ENCODE measurements around the gene ERG28.
"Not testable (repeated sequence)": the region's sequence is repeated elsewhere in the genome, so short reads cannot be mapped to it uniquely, and the experiment has no call there.

Gene ERG28

DNA sequence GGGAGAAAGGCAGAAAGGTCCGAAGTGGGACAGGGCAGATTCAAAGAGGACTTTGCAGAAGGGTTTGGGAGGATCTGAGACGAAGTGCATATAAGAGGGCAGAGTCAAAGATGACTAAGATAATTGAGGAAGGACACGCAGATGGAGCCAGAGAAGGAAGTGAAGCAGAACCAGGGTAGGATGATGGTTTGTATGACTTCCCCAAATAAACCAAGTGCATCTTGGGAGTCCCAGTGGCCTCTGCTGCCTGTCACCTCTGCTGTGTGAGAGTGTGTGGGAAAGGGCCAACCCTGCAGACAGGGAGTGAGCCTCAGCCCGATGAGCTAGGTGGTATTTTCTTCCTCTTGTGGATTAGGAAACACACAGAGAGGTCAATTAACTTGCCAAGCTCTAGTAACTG is 45.5 kb downstream of the ERG28 start:
- no peak for DNase-seq

DNA sequence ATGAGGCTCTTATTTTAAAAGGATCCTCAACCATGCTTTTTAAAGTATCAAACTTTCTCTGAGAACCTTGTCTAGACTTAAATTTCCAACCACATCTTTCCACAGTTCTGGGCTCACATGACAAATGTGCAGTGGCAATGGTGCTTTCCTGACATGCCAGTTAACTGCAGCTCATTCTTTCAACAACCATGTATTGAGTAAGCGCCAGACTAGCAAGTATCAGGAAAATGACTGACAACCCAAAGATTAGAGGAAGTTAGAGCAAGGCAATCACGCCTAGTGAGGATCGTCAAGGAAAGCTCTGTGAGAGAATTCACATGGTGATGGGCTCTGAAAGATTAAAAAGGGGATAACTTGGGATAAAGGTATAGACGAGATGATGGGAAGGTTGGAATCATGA is 46.5 kb downstream of the ERG28 start:
- no peak for DNase-seq

DNA sequence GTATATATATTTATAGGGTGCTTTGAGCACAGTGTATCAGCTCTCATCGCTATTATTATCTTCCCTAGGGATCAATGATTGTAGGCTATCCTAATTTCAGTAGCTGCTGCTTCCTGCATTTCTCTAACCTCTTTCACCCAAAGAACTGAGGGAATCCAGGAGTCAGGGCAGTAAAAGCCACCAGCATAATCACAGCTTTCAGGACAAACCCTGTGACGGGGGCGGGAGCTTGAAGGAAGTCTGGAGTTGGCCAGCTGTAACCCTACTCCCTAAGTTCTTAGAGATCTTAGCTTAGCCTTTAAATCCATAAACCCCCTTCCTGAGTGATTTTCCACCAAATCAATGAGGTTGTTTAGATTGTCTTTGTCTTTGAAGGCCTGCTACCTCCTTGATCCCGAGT is 48.5 kb downstream of the ERG28 start:
- DNase-seq, result no peak

DNA sequence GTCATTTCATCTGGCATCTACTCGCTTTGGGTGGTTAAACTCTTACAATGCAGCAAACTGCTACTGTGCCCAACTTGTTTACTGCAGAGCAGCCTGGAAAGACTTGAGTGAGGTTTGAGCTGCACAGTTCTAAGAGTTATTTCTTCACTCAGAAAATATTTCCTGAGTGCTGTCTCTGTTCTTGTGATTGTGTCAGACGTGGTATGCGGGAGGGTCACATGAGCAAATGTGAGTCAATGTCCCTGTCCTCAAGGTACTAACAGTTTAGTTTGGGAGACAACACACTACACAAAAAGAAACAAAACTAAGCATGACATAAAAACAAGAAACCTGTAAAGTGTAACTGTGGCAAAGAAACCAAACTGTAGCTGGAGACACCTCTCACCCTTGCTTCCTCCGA is 49.8 kb downstream of the ERG28 start:
- no peak for DNase-seq

DNA sequence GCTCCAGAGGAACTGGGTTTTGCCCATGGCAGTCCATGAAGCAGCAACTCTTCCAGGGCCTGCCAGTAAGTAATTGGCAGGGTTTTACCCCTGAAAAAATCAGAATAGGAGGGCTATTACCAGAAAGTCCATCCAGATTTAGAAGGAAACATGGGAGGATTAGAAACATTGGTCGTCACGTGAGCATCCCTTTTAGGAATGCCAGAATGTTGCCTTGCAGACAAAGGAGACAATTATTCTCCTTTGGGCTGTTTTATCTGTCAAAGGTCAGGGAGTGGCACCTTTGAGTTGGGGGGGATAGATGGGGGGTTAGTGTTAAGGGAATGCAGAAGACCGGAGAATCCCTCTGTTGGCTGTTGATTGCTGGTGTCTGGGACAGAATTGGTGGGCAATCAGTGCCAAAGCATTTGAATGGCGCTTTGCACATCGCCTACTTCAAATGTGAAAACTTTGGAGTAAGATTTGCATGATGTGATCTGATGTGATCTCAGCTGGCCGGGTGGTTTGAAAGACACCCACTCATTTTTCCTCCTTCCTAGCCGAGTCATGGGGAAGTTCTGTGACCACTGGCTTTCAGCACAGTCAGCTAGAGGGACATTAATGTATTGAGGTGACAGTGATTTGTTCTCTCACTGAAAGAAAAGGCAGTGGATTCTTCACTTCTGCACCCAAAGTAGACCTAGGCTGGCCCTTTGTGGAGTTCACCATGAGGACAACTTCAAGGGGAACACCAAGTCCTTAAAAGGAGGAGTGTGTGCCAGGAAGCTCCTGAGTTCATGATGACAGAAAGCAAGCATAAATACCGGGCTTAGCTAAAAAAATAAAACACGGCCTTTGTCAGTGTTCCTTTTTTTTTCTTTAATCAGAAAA is 50.8 kb downstream of the ERG28 start:
- no peak for DNase-seq

DNA sequence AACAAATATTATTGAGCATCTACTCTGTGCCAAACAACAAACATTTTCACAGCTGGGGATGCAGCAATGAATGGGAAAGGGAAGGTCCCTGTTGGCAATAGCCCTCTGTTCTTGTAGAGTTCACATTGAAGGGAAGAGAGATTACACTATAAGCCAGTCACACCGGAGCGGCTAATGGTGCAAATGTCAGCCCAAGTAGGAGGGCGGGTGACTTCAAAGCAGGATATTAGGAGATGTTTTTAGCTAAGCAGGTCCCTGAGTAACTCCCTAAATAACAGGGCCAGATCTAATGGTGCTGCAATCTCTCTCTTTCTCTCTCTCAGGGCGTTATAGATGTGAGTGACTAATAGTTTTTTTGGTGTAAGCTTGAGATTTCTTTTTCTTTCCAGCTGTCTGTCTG is 51.6 kb downstream of the ERG28 start:
- DNase-seq, result no peak

DNA sequence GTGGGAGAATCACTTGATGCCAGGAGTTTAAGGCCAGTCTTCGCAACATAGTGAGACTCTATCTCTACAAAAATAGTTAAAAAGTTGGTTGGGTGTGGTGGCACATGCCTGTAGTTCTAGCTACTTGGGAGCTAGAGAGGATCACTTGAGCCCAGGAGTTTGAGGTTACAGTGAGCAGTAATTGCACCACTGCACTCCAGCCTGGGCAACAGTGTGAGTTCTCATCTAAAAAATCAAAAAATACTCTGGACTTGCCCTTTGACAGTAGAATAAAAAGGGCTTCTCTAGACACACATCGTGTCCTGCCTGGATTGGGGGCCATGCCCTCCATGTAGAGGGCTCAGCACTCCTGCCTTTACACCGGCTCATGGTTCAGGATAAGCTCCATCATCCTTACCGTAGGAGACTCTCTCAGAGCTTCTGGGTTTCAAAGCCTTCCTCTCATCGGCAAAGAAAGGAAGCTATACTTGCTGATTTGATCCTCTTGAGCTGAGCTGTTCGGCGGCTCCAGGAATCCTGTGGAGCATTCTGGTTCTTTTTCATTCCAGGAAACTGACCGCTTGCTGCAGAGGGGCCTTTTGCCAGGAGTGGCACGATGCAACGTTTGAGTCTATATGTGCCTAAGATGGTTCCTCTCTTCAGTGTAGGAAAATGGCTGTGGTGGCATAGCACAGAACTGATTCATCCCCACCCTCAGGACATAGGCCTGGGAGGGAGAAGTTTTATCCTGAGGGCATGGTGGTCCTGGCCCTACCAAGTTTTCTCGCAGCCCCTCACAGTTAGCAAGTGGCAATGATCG is 52.6 kb downstream of the ERG28 start:
- no peak for DNase-seq

DNA sequence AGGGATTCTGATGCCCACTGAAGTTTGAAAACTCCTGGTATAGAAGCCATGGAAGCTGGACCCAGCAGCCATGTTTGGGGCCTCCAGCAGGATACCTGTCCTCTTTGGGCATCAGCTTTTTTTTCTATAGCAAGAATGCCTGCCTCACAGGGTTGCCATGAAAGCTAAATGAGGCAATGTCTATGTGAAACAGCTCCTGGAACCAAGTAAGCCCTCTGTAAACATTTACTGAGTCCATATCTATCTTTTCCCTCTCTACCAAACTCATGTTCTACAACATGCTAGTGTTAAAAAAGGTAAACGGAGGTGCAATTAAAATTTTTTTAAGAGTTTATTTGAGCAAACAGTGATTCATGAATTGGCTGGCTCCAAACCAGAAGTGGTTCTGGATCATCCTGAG is 53.6 kb downstream of the ERG28 start:
- no peak for DNase-seq

DNA sequence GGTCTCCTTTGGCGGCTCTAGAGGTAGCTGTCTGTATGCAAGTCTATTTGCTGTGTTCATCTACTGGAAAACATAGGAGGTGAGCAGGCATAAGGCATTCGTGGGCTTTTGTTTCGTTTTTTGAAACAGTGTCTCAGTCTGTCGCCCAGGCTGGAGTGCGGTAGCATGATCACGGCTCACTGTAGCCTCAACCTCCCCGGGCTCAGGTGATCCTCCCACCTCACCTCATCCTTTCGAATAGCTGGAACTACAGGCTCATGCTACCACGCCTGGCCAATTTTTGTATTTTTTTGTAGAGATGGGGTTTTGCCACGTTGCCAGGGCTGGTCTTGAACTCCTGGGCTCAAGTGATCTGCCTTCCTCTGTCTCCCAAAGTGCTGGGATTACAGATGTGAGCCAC is 54.8 kb downstream of the ERG28 start:
- no peak for DNase-seq

DNA sequence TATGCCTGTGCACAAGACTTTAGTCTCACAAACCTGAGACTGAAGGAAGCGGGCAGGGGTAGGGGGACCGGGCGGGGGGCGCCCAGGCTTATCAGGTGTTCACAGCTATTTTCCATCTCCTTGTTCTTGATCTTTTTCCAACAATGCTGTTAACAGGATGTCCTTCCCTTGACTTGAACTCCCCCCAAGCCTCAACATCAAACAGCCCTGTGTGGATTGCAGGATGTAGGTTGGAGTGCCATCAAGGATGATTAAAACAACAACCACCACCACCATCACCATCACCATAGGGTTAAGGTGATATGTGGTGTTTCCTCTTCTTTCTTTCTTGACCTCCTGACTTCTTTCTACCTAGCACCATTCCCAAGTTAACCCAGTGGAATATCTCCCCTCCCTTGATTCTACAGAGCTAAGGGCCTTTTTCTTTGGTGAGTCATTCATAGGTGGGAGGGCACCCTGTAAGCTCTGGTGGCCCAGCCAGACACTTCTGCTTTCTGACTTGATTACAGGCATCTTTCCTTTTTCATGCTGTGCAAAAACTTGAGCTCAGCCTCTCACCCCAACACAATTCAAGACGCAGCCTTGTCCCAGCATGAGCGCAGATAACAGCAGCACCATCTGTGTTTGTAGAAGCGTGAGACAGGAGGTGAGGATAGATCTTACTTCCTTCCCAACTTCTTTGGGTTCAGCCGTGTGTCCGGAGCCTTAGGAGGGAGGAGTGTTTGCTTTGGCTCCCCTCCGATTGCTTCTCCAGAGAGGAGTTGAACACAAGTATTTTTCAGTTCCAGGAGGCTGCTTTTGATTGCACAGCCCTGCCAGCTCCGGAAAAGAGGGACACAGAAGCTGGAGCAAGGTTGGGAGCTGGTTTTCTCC is 55.5 kb downstream of the ERG28 start:
- no peak for DNase-seq

DNA sequence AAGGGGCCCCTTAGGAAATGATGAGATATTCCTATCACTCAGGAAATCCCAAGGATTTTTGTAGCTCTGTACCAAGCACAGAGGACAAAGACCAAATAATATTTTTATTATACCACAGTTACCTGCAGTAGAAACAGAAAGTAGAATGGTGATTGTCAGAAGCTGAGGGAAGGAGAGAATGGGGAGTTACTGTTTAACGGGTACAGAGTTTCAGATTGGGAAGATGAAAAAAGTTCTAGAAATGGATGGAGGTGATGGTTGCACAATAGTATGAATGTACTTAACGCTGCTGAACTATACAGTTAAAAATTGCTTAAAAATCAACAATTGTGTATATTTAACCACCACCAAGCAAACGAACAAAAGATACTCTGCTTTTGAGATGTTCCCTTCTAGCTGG is 58.2 kb downstream of the ERG28 start:
- no peak for DNase-seq

DNA sequence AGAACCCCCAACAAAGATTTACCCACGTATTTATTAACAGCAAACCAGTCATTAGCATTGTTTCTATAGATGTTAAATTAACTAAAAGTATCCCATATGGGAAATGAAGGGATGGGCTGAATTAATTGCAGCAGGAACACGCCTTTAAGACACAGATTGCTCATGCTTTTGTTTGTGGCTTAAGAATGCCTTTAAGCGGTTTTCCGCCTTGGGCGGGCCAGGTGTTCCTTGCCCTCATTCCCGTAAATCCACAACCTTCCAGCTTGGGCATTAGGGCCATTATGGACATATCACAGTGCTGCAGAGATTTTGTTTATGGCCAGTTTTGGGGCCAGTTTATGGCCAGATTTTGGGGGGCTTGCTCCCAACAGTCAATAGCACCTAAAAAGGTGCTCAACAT is 59.6 kb downstream of the ERG28 start:
- DNase-seq, result not testable (repeated sequence)

DNA sequence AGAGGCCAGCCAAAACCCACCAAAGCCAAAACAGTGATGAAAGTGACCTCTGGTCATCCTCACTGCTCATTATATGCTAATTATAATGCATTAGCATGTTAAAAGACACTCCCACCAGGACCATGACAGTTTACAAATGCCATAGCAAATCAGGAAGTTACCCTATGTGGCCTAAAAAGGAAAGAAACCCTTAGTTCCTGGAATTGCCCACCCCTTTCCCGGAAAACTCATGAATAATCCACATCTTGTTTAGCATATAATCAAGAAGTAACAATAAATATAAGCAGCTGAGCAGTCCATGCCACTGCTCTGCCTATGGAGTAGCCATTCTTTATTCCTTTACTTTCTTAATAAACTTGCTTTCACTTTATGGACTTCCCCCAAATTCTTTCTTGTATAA is 60.6 kb downstream of the ERG28 start:
- DNase-seq, result not testable (repeated sequence)

Data from activated T-cell treated with anti-CD3 and anti-CD28 coated beads for 4 hours (primary cell).